ENCODE results near the gene MRPL20.
"Not testable (repeated sequence)": the region's sequence is repeated elsewhere in the genome, so short reads cannot be mapped to it uniquely, and the experiment has no call there.

The MRPL20 gene

DNA sequence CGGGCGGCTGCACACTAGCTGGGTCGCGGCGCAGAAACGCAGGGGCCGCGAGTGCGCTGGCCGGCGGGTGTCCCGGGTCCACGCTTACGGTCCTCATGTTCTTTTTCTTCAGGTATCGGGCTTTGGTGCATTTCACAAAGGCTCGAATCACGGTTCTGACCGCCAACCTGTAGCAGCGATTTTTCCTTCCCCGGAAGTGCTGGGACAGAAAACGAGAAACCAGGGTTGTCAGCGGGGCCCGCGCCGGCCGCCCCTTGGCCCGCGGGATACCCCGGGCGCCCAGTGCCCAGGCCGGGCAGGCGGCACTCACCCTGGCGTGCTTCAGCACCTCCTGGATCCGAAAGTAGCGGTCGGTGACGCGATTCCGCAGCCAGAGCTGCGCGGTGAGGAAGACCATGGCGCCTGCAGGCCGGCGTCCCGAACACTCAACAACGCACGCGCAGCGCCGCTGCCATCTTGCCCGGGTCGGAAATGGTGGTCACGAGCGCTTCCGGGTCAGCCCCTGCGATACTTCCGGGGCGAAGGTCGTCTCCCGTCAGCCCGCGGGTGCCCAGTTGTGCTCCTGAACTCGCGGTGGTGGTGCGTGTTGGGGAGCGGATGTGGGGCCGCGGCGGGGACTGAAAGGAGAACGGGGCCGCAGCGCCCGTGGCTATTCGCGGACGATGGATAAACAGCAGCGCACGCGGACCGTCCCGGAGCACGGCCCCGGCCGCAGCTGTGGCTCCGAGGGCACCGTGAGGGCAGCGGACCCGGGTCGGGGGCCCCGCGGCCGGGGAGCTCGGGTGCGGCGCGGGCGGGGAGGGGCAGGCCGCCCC, at the start of gene MRPL20:
MRPL20 (minus strand) TSS at position 473 of the 815 bp plus-strand sequence; CDS start at position 397, 76 bp downstream.
- H3K27ac ChIP-seq = peak within 1 kb of the TSS; percentile 78

DNA sequence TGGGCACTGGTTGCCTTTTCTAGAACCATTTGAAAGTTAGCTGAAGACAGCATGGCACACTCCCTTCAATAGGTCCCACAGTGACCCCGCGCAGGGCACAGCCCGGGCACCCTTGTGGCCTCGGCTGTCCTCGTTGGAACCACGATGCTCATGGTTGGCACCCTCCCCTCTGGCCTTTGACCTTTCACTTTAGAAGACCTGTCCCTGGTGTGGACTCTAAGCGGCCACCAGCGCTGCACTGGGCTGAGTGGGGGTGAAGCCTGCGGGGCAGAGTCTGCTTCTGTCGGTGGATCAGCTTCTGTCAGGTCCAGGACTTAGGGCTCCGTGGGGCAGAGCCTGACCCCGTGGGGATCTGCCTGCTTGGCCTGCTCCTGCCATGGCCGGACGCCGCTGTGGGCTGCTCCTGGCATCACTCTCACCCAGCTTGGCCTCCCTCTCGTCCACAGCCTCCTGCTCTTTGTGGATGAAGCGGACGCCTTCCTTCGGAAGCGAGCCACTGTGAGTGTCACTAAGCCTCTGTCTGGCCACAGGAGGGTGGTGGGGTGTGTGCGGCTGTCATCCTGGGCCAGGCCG, 49.7 kb upstream of the MRPL20 start:
- not testable (repeated sequence) for H3K27ac ChIP-seq

More for the DNA sequence above, at the start of gene MRPL20:
- TF ChIP-seq ZFX (IDR thresholded peaks at IDR 0.05; ENCODE audit: borderline replicate concordance) = no peak
- no peak for TF ChIP-seq CTCF (IDR thresholded peaks at IDR 0.05)

GRCh38 chr1:1455934-1456333, 48.8 kb upstream of the MRPL20 start:
- not testable (repeated sequence) for H3K27ac ChIP-seq

DNA sequence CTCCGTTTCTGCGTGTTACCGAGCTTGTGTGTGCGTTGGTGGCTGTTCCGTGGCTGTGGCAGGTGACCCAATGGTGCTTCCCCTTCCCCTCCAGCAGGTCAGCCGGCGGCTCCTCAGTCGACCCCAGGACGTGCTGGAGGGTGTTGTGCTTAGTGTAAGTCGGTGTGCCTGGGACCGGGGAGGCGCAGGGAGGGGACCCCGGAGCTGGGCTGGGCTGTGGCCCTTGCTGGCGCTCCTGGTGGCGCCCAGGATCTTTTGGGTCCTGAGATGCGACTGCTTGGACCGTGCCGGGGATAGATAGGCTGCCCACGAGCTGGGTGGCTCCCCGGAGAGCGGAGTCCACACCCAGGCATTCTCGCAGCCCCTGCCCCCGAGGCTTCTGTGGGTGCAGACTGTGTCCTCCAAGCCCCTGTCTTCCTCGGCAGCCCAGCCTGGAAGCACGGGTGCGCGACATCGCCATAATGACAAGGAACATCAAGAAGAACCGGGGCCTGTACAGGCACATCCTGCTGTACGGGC, 48.3 kb upstream of the MRPL20 start:
- no peak for TF ChIP-seq CTCF (IDR thresholded peaks at IDR 0.05)
- TF ChIP-seq ZFX (IDR thresholded peaks at IDR 0.05; ENCODE audit: borderline replicate concordance) = no peak

DNA sequence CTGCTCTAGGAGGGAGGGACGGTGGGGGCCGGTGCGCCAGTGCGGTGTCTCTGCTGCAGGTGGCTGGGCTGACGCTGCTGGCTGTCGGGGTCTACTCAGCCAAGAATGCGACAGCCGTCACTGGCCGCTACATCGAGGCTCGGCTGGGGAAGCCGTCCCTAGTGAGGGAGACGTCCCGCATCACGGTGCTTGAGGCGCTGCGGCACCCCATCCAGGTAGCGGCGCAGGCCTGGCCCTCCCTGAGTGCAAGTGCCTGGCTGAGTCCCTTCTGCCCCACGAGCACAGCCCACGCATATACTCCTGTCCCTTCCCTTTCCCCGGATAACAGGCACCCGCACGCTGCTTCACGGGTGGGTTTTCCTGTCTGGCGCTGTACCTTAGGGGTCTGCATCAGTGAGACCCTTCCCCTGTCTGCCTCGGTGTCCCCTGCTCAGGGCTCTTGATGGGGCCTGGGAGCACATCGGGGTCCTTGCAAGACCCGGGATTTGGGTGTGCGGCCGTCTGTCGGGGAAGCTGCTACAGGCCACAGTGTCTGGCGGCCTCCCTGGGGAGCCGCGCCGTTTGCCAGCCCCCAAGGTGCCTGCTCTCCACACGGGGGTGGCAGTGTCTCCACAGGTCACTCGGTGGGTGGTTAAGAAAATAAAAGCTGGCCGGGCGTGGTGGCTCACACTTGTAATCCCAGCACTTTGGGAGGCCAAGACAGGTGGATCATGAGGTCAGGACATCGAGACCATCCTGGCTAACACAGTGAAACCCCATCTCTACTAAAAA, 47.4 kb upstream of the MRPL20 start:
- not testable (repeated sequence) for H3K27ac ChIP-seq

More for the DNA sequence above, 48.3 kb upstream of the MRPL20 start:
- H3K27ac ChIP-seq = no peak overlapping the region

DNA sequence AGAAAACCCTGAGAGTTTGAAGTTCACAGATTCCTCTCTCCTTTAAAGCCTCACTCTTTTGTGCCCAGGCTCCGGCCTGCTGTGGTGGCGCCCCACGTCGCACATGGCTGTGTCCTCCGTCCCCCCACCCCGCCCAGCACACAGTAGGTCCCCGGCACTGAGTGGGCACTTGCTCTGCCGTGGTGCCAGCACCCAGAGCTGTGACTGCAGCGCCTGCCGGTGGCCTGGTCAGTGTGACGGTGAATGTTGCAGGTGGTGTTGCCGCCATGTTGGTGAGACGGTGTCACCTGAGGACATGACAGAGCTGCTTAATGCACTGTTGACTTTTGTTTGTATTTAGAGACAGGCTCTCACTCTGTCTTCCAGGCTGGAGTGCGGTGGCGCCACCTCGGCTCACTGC, 45.8 kb upstream of the MRPL20 start:
- no peak overlapping the region for H3K27ac ChIP-seq
- TF ChIP-seq CTCF (IDR thresholded peaks at IDR 0.05) (no peak), ZFX (IDR thresholded peaks at IDR 0.05; ENCODE audit: borderline replicate concordance) (no peak)

- not testable (repeated sequence) for H3K27ac ChIP-seq
These were observed 45.3 kb upstream of the MRPL20 start for GRCh38 chr1:1452365-1452739.

DNA sequence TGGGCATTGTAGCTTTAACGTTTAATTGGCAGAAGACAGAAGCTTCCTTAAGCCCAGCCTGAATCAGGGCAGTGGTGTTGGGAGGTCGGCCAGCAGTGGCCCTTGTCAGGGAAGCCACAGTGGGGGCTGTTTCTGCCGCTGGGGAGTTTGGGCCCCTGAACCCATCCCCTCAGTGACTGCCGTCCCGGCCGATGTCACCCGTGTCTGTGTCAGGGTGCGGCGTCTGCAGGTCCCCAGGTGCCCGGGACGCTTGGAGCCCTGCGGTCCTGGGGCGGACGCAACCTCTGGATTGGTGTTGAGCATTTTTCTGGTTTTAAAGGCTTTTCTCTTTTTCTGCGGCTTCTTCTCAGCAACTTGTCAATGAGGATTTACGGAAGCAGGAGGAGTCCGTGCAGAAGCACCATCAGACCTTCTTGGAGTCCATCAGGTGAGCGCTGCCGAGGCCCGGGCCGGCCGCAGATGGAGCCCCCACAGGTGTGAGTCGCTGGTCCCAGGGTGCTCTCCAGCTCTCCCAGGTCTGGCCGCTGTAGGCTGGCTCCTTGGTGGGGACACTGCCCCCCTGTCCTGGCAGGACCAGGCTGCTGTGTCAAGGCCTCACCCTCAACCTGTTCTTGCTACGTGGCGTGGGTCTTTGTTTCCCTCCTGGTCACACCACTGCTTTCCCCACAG, 44.7 kb upstream of the MRPL20 start:
- TF ChIP-seq CTCF (IDR thresholded peaks at IDR 0.05) = no peak
- no peak for TF ChIP-seq ZFX (IDR thresholded peaks at IDR 0.05; ENCODE audit: borderline replicate concordance)
- no peak overlapping the region for H3K27ac ChIP-seq

DNA sequence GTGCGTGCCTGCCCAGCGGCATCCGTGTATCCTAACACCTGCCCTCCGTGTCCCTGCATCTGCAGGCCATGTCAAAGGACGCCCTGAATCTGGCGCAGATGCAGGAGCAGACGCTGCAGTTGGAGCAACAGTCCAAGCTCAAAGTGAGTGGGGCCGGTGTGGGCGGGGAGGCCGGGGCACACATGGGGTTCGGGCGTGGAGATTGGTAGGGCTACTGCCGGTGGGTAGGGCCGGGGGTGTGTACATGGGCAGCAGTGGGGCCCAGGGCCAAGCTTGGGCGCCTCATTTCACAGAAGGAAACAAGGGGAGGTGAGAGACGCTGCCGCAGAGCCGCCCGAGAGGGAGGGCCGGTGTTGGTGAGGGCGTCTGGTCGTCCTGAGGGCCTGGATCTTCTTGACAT, 43.5 kb upstream of the MRPL20 start:
- H3K27ac ChIP-seq = not testable (repeated sequence)

Data from 22Rv1 (cell line).